IMR-90 (cell line): ENCODE measurements around the gene MARVELD3. TPM values are rescaled to one million over a fixed set of nuclear protein-coding genes. Genes with fewer than 3 reads are reported as not detected.

Experiments used
- ATAC-seq: fragments of 200-7000 bp; cut with Tn5 transposase; 2 replicates; pipeline ENCODE4 v1.9.1; 2020; ENCODE audit warnings: low read depth, mild to moderate bottlenecking, moderate library complexity
- BruUV-seq: library from RNA; stranded (reverse); fragments of 400-500 nt; replicated peaks from 2 replicates; lab custom pipeline; 2021; lab: Mats Ljungman, UMichigan
- CTCF ChIA-PET: fragments of 300-600 bp; formaldehyde crosslinking; extraction: SDS; loops from one replicate; lab custom pipeline; 2021; ENCODE audit warnings: antibody characterized with exemption; lab: Yijun Ruan, JAX
- POLR2A ChIA-PET: fragments of 300-600 bp; sonication (Branson Sonifier 250); formaldehyde crosslinking; loops from one replicate; lab custom pipeline; 2022; ENCODE audit warnings: antibody characterized with exemption; ENCODE audit not compliant: unreplicated experiment; lab: Charles Lee
- DNase-seq: peaks from one replicate; pipeline ENCODE4 v3.0.0; 2013
- H2AFZ ChIP-seq: replicated peaks from 2 replicates; pipeline ENCODE3; 2013; ENCODE audit warnings: low read length, mild to moderate bottlenecking; ENCODE audit not compliant: poor library complexity
- H2AK5ac ChIP-seq: 2 replicates; pipeline ENCODE4 v1.6.1; 2013; ENCODE audit warnings: low read depth, low read length, inconsistent platforms
- H2AK9ac ChIP-seq: replicated peaks from 2 replicates; pipeline ENCODE3; 2013; ENCODE audit warnings: mild to moderate bottlenecking, low read depth, low read length, moderate library complexity; ENCODE audit not compliant: poor library complexity
- H2BK120ac ChIP-seq: 2 replicates; pipeline ENCODE4 v1.6.1; 2013; ENCODE audit warnings: low read depth, low read length, inconsistent platforms
- H2BK15ac ChIP-seq: 3 replicates; pipeline ENCODE4 v1.6.1; 2013; ENCODE audit warnings: low read depth, low read length, inconsistent platforms
- H2BK20ac ChIP-seq: 2 replicates; pipeline ENCODE4 v1.6.1; 2013; ENCODE audit warnings: low read depth, mild to moderate bottlenecking, inconsistent platforms, low read length, moderate library complexity
- H2BK5ac ChIP-seq: 2 replicates; pipeline ENCODE4 v1.6.1; 2013; ENCODE audit warnings: mild to moderate bottlenecking, low read depth, low read length, inconsistent platforms; ENCODE audit not compliant: poor library complexity, severe bottlenecking
- H3K14ac ChIP-seq: replicated peaks from 2 replicates; pipeline ENCODE4 v1.6.1; 2013; ENCODE audit warnings: low read depth, low read length, inconsistent platforms
- H3K18ac ChIP-seq: 2 replicates; pipeline ENCODE4 v1.6.1; 2013; ENCODE audit warnings: low read depth, low read length, control low read depth
- H3K23ac ChIP-seq: 2 replicates; pipeline ENCODE4 v1.6.1; 2013; ENCODE audit warnings: low read depth, low read length, inconsistent platforms
- H3K27ac ChIP-seq: 2 replicates; pipeline ENCODE4 v1.5.1; 2013; ENCODE audit warnings: mild to moderate bottlenecking, control low read depth, low read length; ENCODE audit not compliant: insufficient read depth
- H3K27me3 ChIP-seq: 2 replicates; pipeline ENCODE4 v1.6.1; 2013; ENCODE audit warnings: low read length; ENCODE audit not compliant: control insufficient read depth, insufficient read depth
- H3K36me3 ChIP-seq: 2 replicates; pipeline ENCODE4 v1.6.1; 2013; ENCODE audit warnings: low read length, mixed read lengths; ENCODE audit not compliant: control insufficient read depth, insufficient read depth
- H3K4ac ChIP-seq: 2 replicates; pipeline ENCODE4 v1.6.1; 2013; ENCODE audit warnings: low read depth, low read length, inconsistent platforms
- H3K4me1 ChIP-seq: 2 replicates; pipeline ENCODE4 v1.6.1; 2013; ENCODE audit warnings: low read length, mixed read lengths; ENCODE audit not compliant: control insufficient read depth, insufficient read depth
- H3K4me2 ChIP-seq: 2 replicates; pipeline ENCODE4 v1.6.1; 2013; ENCODE audit warnings: low read depth, mild to moderate bottlenecking, control low read depth, low read length, moderate library complexity
- H3K4me3 ChIP-seq: 2 replicates; pipeline ENCODE4 v1.5.1; 2013; ENCODE audit warnings: low read depth, mild to moderate bottlenecking, control low read depth, low read length, moderate library complexity; ENCODE audit not compliant: insufficient read depth
- H3K56ac ChIP-seq: 2 replicates; pipeline ENCODE4 v1.6.1; 2013; ENCODE audit warnings: low read length, inconsistent platforms; ENCODE audit not compliant: insufficient read depth; ENCODE audit errors: extremely low read depth
- H3K79me1 ChIP-seq, 2 experiments: 2 replicates each; pipeline ENCODE4 v1.6.1; 2013; ENCODE audit warnings: low read length in 2 of 2, inconsistent platforms in 1 of 2, low read depth in 1 of 2
- H3K9ac ChIP-seq: 2 replicates; pipeline ENCODE4 v1.6.1; 2013; ENCODE audit warnings: low read depth, low read length, control low read depth
- H3K9me1 ChIP-seq: 2 replicates; pipeline ENCODE4 v1.6.1; 2013; ENCODE audit warnings: low read length, inconsistent platforms; ENCODE audit not compliant: insufficient read depth
- H3K9me3 ChIP-seq: 2 replicates; pipeline ENCODE4 v1.6.1; 2013; ENCODE audit warnings: low read length; ENCODE audit not compliant: control insufficient read depth, insufficient read depth
- H4K20me1 ChIP-seq: 2 replicates; pipeline ENCODE4 v1.6.1; 2013; ENCODE audit warnings: low read length, inconsistent platforms; ENCODE audit not compliant: insufficient read depth
- H4K5ac ChIP-seq: 2 replicates; pipeline ENCODE4 v1.6.1; 2013; ENCODE audit warnings: mild to moderate bottlenecking, low read depth, low read length, control low read depth
- H4K8ac ChIP-seq, 2 experiments: 2 replicates each; pipeline ENCODE4 v1.6.1; 2013; ENCODE audit warnings: low read depth in 2 of 2, low read length in 2 of 2, control low read depth in 1 of 2, inconsistent platforms in 1 of 2
- H4K91ac ChIP-seq: 2 replicates; pipeline ENCODE4 v1.6.1; 2013; ENCODE audit warnings: low read depth, low read length, inconsistent platforms; ENCODE audit not compliant: insufficient read depth
- CTCF ChIP-seq: conservative IDR thresholded peaks from 2 replicates; pipeline ENCODE4 v1.5.1; 2012; ENCODE audit warnings: mild to moderate bottlenecking, low read depth, low read length, improper control_type of control experiment
- MAZ ChIP-seq: IDR thresholded peaks from 2 replicates; pipeline ENCODE4 v1.6.1; 2012; ENCODE audit warnings: low read depth, mild to moderate bottlenecking, low read length, improper control_type of control experiment, moderate library complexity, borderline replicate concordance
- WGBS, 2 experiments: methylation state at CpG; one replicate each; pipeline versions ENCODE4 v1.1.5 to v1.1.7; 2013; ENCODE audit warnings: missing lambda C conversion rate in 2 of 2; ENCODE audit not compliant: insufficient read length in 1 of 2; ENCODE audit errors: extremely low coverage in 2 of 2; 5-methylcytosine and 5-hydroxymethylcytosine counted together
- dilution Hi-C: fragments of 300-500 bp; cut with HindIII; formaldehyde crosslinking; loops from one replicate; pipeline ENCODE4 v1.14.3; 2018; ENCODE audit warnings: low sequenced_read_pairs; ENCODE audit not compliant: unreplicated experiment
- in situ Hi-C: fragments of 300-500 bp; cut with MboI; formaldehyde crosslinking; loops from 3 replicates; pipeline ENCODE4 v1.14.3; 2019; ENCODE audit warnings: low sequenced_read_pairs, inconsistent platforms, mixed read lengths
- intact Hi-C: fragments of 100-400 bp; cut with micrococcal nuclease; formaldehyde crosslinking; loops from 2 replicates; pipeline ENCODE4 v1.10.0; 2022
- polyA plus RNA-seq, 3 experiments: library from polyadenylated mRNA; depleted of rRNA; stranded (reverse); fragments of >200 nt; gene quantifications; 2 replicates each; pipeline ENCODE4 v1.2.3, GENCODE V29; 2012; ENCODE audit warnings: low replicate concordance in 1 of 3
- total RNA-seq: library from RNA; depleted of rRNA; stranded (reverse); fragments of >200 nt; gene quantifications from 2 replicates; pipeline ENCODE4 v1.2.3, GENCODE V29; 2012
- TF ChIP-seq, protein P1 (sequence below): fragments of 150-350 bp; IDR thresholded peaks from 2 replicates; pipeline ENCODE4 v1.6.1; 2017; ENCODE audit warnings: mild to moderate bottlenecking, antibody characterized with exemption, low read length, low read depth

The MARVELD3 gene
- total and polyA plus RNA-seq, 2 of the 4 experiments (the other 2 are of a cell fraction), result not detected

GRCh38 chr16:71648921-71649320 is 22.9 kb downstream of the MARVELD3 start:
- no peaks in the 10 kb centered on the region for H3K27me3 ChIP-seq
- peaks cover 11% of the 10 kb centered on the region; the same call in 1 of the 2 replicates for H3K9me1 ChIP-seq
- no peak overlapping the region for H3K23ac ChIP-seq
- no peak overlapping the region for H2AK5ac ChIP-seq
- H2BK20ac ChIP-seq, result no peak overlapping the region
- in situ Hi-C loops (no loop called here), dilution Hi-C loops (no loop called here), intact Hi-C loops (no loop called here)
- H3K9me3 ChIP-seq, result no peaks in the 10 kb centered on the region
- H4K5ac ChIP-seq, result no peak overlapping the region
- no peak overlapping the region for H4K8ac ChIP-seq
- WGBS, 2 experiments, result no CpG with 5 or more reads among the region's 6 CpGs
- no peak overlapping the region for H3K56ac ChIP-seq
- H4K20me1 ChIP-seq, result no peaks in the 10 kb centered on the region
- no peak overlapping the region for H3K14ac ChIP-seq
- BruUV-seq, result no TSS peak
- ATAC-seq (peak; percentile 59), DNase-seq (no peak)
- H3K9ac ChIP-seq, result no peak overlapping the region
- H3K4me3 ChIP-seq, result no peak overlapping the region
- no peak overlapping the region for H3K27ac ChIP-seq
- no peak overlapping the region for H2AK9ac ChIP-seq
- H3K4me1 ChIP-seq, result no peaks in the 10 kb centered on the region
- TF ChIP-seq CTCF, result peak; percentile 20; the same call in 1 of the 2 replicates
- TF ChIP-seq MAZ, result no peak
- TF ChIP-seq, protein P1, sequence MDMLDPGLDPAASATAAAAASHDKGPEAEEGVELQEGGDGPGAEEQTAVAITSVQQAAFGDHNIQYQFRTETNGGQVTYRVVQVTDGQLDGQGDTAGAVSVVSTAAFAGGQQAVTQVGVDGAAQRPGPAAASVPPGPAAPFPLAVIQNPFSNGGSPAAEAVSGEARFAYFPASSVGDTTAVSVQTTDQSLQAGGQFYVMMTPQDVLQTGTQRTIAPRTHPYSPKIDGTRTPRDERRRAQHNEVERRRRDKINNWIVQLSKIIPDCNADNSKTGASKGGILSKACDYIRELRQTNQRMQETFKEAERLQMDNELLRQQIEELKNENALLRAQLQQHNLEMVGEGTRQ, result no peak
- ChIA-PET CTCF (no interaction called here), POLR2A (no interaction called here)
- H3K18ac ChIP-seq, result no peak overlapping the region
- no peak overlapping the region for H3K4me2 ChIP-seq
- peaks cover 35% of the 10 kb centered on the region for H3K36me3 ChIP-seq
- no peak overlapping the region for H4K91ac ChIP-seq
- no peaks in the 10 kb centered on the region; a peak in 2 of 4 replicates for H3K79me1 ChIP-seq
- H2AFZ ChIP-seq, result peak overlapping the region; percentile 54
- no peak overlapping the region for H3K4ac ChIP-seq
- no peak overlapping the region for H2BK15ac ChIP-seq
- no peak overlapping the region for H2BK5ac ChIP-seq
- H2BK120ac ChIP-seq, result no peak overlapping the region
